Esophagus muscularis mucosa (tissue), 4 donors: ENCODE results near the gene NT5C2. TPM values are rescaled to one million over a fixed set of nuclear protein-coding genes. Genes with fewer than 3 reads are reported as not detected.

Experiments
- DNase-seq: peaks from one replicate; pipeline ENCODE4 v3.0.0-alpha.2; 2017; ENCODE audit errors: extremely low spot score
- H3K27ac ChIP-seq, 4 donors: fragments of 200-600 bp; sonication (generic); replicated peaks in 1 of 4; 1 replicate in 3 of 4; 2 replicates in 1 of 4; pipeline ENCODE4 v1.5.1; 2016 to 2019; ENCODE audit warnings: mild to moderate bottlenecking in 1 of 4
- H3K27me3 ChIP-seq, 4 donors: fragments of 200-600 bp; sonication (generic); one replicate each; pipeline versions ENCODE4 v1.5.1 to v1.6.0; 2016 to 2019
- H3K36me3 ChIP-seq, 4 donors: fragments of 200-600 bp; sonication (generic); one replicate each; pipeline ENCODE4 v1.5.1; 2016 to 2019
- H3K4me1 ChIP-seq, 4 donors: fragments of 200-600 bp; sonication (generic); one replicate each; pipeline ENCODE4 v1.5.1; 2016 to 2019
- H3K4me3 ChIP-seq, 4 donors: fragments of 200-600 bp; sonication (generic); 1 replicate in 2 of 4; 2 replicates in 2 of 4; pipeline ENCODE4 v1.5.1; 2016 to 2019; ENCODE audit warnings: mild to moderate bottlenecking in 4 of 4, moderate library complexity in 1 of 4
- H3K9me3 ChIP-seq, 4 donors: fragments of 200-600 bp; sonication (generic); 1 replicate in 3 of 4; 2 replicates in 1 of 4; pipeline ENCODE4 v1.5.1; 2016 to 2019
- CTCF ChIP-seq, 3 experiments: fragments of 200-600 bp in 2 of 3; fragments of 450-650 bp in 1 of 3; sonication (generic) in 2 of 3; IDR thresholded peaks; one replicate each; pipeline ENCODE4 v1.5.1; 2017 to 2019; ENCODE audit warnings: antibody characterized with exemption in 3 of 3, mild to moderate bottlenecking in 2 of 3, moderate library complexity in 1 of 3
- EP300 ChIP-seq: sonication (generic); formaldehyde crosslinking; IDR thresholded peaks from one replicate; pipeline ENCODE4 v1.6.1; 2017; ENCODE audit warnings: antibody characterized with exemption
- POLR2A ChIP-seq: fragments of 450-650 bp; IDR thresholded peaks from one replicate; pipeline ENCODE4 v1.6.1; 2017; ENCODE audit warnings: antibody characterized with exemption, moderate library complexity, mild to moderate bottlenecking, low read depth
- POLR2AphosphoS5 ChIP-seq, 2 donors: sonication (generic); formaldehyde crosslinking; IDR thresholded peaks; one replicate each; pipeline ENCODE4 v1.6.1; 2017; ENCODE audit warnings: antibody characterized with exemption in 2 of 2
- WGBS: methylation state at CpG from one replicate; pipeline ENCODE4 v1.1.5; 2018; 5-methylcytosine and 5-hydroxymethylcytosine counted together
- intact Hi-C: fragments of 100-400 bp; cut with DNase I; formaldehyde crosslinking; loops from one replicate; pipeline ENCODE4 v1.15.1; 2023
- total RNA-seq, 4 donors: library from RNA; depleted of rRNA; stranded (reverse); fragments of >200 nt; gene quantifications; one replicate each; pipeline versions ENCODE4 v1.1.0 to v1.2.1, GENCODE V29; 2016

Gene NT5C2
- total RNA-seq, 4 donors from 2014 or later, result 49.3 to 85.3 (median 66.0) TPM

- Histone ChIP-seq H3K4me1 (peaks cover 44 to 64% (median 60%) of the 10 kb centered on the region in 4 donors), H3K36me3 (peaks cover 0 to 9% (median 0%) of the 10 kb centered on the region in 4 donors), H3K27me3 (no peaks in the 10 kb centered on the region), H3K4me3 (no peak overlapping the region), H3K9me3 (no peaks in the 10 kb centered on the region), H3K27ac (peak overlapping the region; percentile 69 to 84 (median 75))
- no peak for DNase-seq
- intact Hi-C loops, result no loop called here
- TF ChIP-seq EP300, result no peak
- no peak for TF ChIP-seq POLR2A
- no peak for TF ChIP-seq POLR2AphosphoS5 (IDR thresholded peaks at IDR 0.05)
- no peak for TF ChIP-seq CTCF (IDR thresholded peaks at IDR 0.05)
These were observed 82.7 kb downstream of the NT5C2 start for GRCh38 chr10:103110407-103110806.

- Histone ChIP-seq H3K36me3 (peaks cover 0 to 9% (median under 1%) of the 10 kb centered on the region in 4 donors), H3K9me3 (no peaks in the 10 kb centered on the region), H3K4me3 (no peak overlapping the region), H3K27me3 (no peaks in the 10 kb centered on the region), H3K4me1 (peaks cover 40 to 65% (median 56%) of the 10 kb centered on the region in 4 donors), H3K27ac (peak overlapping the region; percentile 69 to 84 (median 75))
- no peak for DNase-seq
- intact Hi-C loops, result loop anchor here (5.0 to 10.0 kb wide), 2 partner anchors 82 to 135 kb away; partner anchors contain the start of genes NT5C2 and RPEL1
- TF ChIP-seq EP300 (no peak), POLR2A (no peak), CTCF (IDR thresholded peaks at IDR 0.05) (no peak), POLR2AphosphoS5 (IDR thresholded peaks at IDR 0.05) (no peak)
- 82% methylated on average over 2 of the region's 2 CpGs for WGBS
These were observed 83.3 kb downstream of the NT5C2 start for GRCh38 chr10:103109821-103110220.

- Histone ChIP-seq H3K9me3 (no peaks in the 10 kb centered on the region), H3K36me3 (peaks cover 0 to 32% (median 24%) of the 10 kb centered on the region in 4 donors), H3K4me1 (peaks cover 20 to 55% (median 46%) of the 10 kb centered on the region in 4 donors), H3K27me3 (no peaks in the 10 kb centered on the region), H3K27ac (no peak overlapping the region), H3K4me3 (no peak overlapping the region)
- TF ChIP-seq EP300 (no peak), CTCF (IDR thresholded peaks at IDR 0.05) (no peak), POLR2A (no peak), POLR2AphosphoS5 (IDR thresholded peaks at IDR 0.05) (no peak)
- intact Hi-C loops, result loop anchor here (5.0 to 10.0 kb wide), 2 partner anchors 86 to 138 kb away; partner anchors contain the start of genes NT5C2 and RPEL1
- no peak for DNase-seq
These were observed 86.5 kb downstream of the NT5C2 start for GRCh38 chr10:103106539-103106938.

- Histone ChIP-seq H3K27me3 (no peaks in the 10 kb centered on the region), H3K4me3 (no peak overlapping the region), H3K9me3 (no peaks in the 10 kb centered on the region), H3K4me1 (peaks cover 10 to 44% (median 36%) of the 10 kb centered on the region in 4 donors), H3K27ac (no peak overlapping the region), H3K36me3 (peaks cover 3 to 42% (median 34%) of the 10 kb centered on the region in 4 donors)
- intact Hi-C loops, result loop anchor here (5.0 to 10.0 kb wide), 2 partner anchors 87 to 139 kb away; partner anchors contain the start of genes NT5C2 and RPEL1
- DNase-seq, result no peak
- WGBS, result 92% methylated on average over 1 of the region's 1 CpG
- TF ChIP-seq CTCF (IDR thresholded peaks at IDR 0.05) (no peak), EP300 (no peak), POLR2AphosphoS5 (IDR thresholded peaks at IDR 0.05) (no peak)
These were observed 87.6 kb downstream of the NT5C2 start for GRCh38 chr10:103105462-103105861.

- WGBS, result 30% methylated on average over 2 of the region's 2 CpGs
- H3K4me3 ChIP-seq, result no peak overlapping the region
- no peak for DNase-seq
- no peaks in the 10 kb centered on the region for H3K27me3 ChIP-seq
- H3K9me3 ChIP-seq, result no peaks in the 10 kb centered on the region
- H3K36me3 ChIP-seq, result peaks cover 10 to 50% (median 41%) of the 10 kb centered on the region in 4 donors
- intact Hi-C loops, result loop anchor here (5.0 to 10.0 kb wide), 2 partner anchors 88 to 140 kb away; partner anchors contain the start of genes NT5C2 and RPEL1
- peaks cover 3 to 37% (median 29%) of the 10 kb centered on the region in 4 donors for H3K4me1 ChIP-seq
- no peak overlapping the region for H3K27ac ChIP-seq
- TF ChIP-seq EP300, result no peak
- no peak for TF ChIP-seq POLR2A
These were observed 88.4 kb downstream of the NT5C2 start for GRCh38 chr10:103104721-103105120.
